ENCODE measurements around the gene RAP1A.
A peak's percentile ranks its signal among the peaks of the same experiment; 100 is the strongest.
"Not testable (repeated sequence)": the region's sequence is repeated elsewhere in the genome, so short reads cannot be mapped to it uniquely, and the experiment has no call there.

The RAP1A gene

GRCh38 chr1:111604931-111605330, 14.7 kb upstream of the RAP1A start:
- H3K27me3 Mint-ChIP-seq (ENCODE audit: low read depth, poor library complexity) = no peaks in the 10 kb centered on the region
- H3K27ac Mint-ChIP-seq = no peak overlapping the region
- H3K9me3 Mint-ChIP-seq = peaks cover 20% of the 10 kb centered on the region
- H3K36me3 Mint-ChIP-seq (ENCODE audit: low read depth) = peaks cover 14% of the 10 kb centered on the region
- H3K4me3 Mint-ChIP-seq = no peak overlapping the region
- H3K4me1 Mint-ChIP-seq = peaks cover 39% of the 10 kb centered on the region
- no peak for DNase-seq
- no peak for TF ChIP-seq CTCF (IDR thresholded peaks at IDR 0.05)

DNA sequence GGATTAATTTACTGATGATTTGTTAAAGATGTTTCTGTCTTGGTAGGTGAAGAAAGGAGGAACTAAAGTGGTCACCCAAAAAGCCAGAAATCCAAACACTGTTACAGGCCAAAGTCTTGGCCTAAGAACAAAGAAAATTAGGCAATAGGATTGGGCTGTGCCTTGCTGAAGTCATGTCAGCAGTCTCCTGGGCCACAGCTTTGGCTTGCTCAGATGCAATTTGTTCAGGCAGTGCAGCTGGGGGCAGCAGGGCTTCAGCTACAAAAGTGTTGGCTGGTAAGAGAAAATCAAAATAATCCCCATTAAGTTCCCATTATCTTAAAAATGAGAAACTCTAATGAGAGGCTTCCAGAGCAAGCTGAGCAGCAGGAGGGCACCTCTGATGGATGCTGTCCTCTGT, 14.0 kb upstream of the RAP1A start:
- Mint-ChIP-seq H3K9me3 (peaks cover 27% of the 10 kb centered on the region), H3K27ac (peak overlapping the region; percentile 83), H3K36me3 (ENCODE audit: low read depth) (peaks cover 20% of the 10 kb centered on the region), H3K27me3 (ENCODE audit: low read depth, poor library complexity) (no peaks in the 10 kb centered on the region), H3K4me1 (peaks cover 35% of the 10 kb centered on the region), H3K4me3 (no peak overlapping the region)
- TF ChIP-seq CTCF (IDR thresholded peaks at IDR 0.05) = no peak
- DNase-seq = no peak

- not testable (repeated sequence) for DNase-seq; H3K27me3 Mint-ChIP-seq (ENCODE audit: low read depth, poor library complexity)
- Mint-ChIP-seq H3K4me1 (peaks cover 34% of the 10 kb centered on the region), H3K9me3 (peaks cover 30% of the 10 kb centered on the region), H3K36me3 (ENCODE audit: low read depth) (peaks cover 22% of the 10 kb centered on the region), H3K4me3 (peak overlapping the region; percentile 28), H3K27ac (peak overlapping the region; percentile 95)
These were observed 13.0 kb upstream of the RAP1A start for GRCh38 chr1:111606457-111607215.

GRCh38 chr1:111608528-111608927, 11.1 kb upstream of the RAP1A start:
- Mint-ChIP-seq H3K36me3 (ENCODE audit: low read depth) (peaks cover 22% of the 10 kb centered on the region), H3K27me3 (ENCODE audit: low read depth, poor library complexity) (peaks cover 12% of the 10 kb centered on the region), H3K4me1 (peaks cover 34% of the 10 kb centered on the region), H3K9me3 (peaks cover 30% of the 10 kb centered on the region)
- H3K27ac Mint-ChIP-seq, DNase-seq, H3K4me3 Mint-ChIP-seq: not testable (repeated sequence)

GRCh38 chr1:111611986-111612385, 7.6 kb upstream of the RAP1A start:
- no peak for DNase-seq
- H3K9me3 Mint-ChIP-seq = peaks cover 25% of the 10 kb centered on the region
- TF ChIP-seq CTCF (IDR thresholded peaks at IDR 0.05) = no peak
- peaks cover 12% of the 10 kb centered on the region for H3K27me3 Mint-ChIP-seq (ENCODE audit: low read depth, poor library complexity)
- no peak overlapping the region for H3K27ac Mint-ChIP-seq
- no peak overlapping the region for H3K4me3 Mint-ChIP-seq
- peaks cover 18% of the 10 kb centered on the region for H3K36me3 Mint-ChIP-seq (ENCODE audit: low read depth)
- H3K4me1 Mint-ChIP-seq = peaks cover 31% of the 10 kb centered on the region

DNA sequence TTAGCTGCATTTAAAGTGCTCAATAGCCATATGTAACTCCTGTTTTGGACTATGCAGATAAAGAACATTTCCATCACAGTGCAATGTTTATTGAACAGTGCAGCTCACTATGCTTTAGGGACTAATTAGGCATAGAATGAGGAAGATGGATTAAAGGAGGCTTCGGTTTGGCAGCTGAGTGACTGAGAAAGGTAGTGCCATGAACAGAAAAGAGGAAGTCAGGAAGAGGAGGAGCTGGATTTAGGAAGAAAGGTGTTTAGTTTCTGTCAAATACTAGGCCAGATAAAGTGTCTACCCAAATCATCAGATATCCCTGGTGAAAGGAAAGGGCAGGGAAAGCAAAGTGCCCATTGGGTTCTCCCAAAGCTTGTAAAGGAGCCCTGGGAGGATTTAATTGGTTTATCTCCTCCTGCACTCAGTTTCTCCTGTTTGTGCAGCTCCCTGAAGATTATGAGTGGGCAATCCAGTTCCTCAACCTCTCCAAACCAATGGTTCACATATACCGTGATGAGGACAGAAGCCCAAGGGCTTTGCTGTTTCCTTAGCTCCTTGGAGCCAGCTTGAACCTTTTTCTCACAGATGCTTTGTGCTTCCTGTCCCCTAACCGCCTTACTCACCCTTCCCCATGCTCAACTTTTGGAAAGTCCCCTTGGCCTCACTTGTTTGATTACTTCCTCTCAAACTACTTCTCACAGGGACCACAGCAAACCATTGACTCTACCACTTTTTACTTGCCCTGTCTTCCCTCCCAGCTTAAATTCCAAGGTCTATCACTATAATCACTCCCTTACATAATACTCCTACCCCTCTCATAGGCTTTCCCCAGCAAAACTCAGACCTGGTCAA, 3.5 kb upstream of the RAP1A start:
- H3K9me3 Mint-ChIP-seq = peaks cover 7% of the 10 kb centered on the region
- H3K27me3 Mint-ChIP-seq (ENCODE audit: low read depth, poor library complexity) = peaks cover 14% of the 10 kb centered on the region
- H3K36me3 Mint-ChIP-seq (ENCODE audit: low read depth) = no peaks in the 10 kb centered on the region
- no peak overlapping the region for H3K4me3 Mint-ChIP-seq
- TF ChIP-seq CTCF (IDR thresholded peaks at IDR 0.05) = no peak
- no peak for DNase-seq
- peaks cover 44% of the 10 kb centered on the region for H3K4me1 Mint-ChIP-seq
- no peak overlapping the region for H3K27ac Mint-ChIP-seq
